Measurements from ENCODE around the gene SDC1. TPM values are rescaled to one million over a fixed set of nuclear protein-coding genes. Genes with fewer than 3 reads are reported as not detected.
"Not testable (repeated sequence)": the region's sequence is repeated elsewhere in the genome, so short reads cannot be mapped to it uniquely, and the experiment has no call there.

Gene SDC1
- total RNA-seq, 1 donor from 2014 or later, result 11.1 TPM

GRCh38 chr2:20195431-20196033 lies 29.4 kb downstream of the SDC1 start:
- no peak overlapping the region for H3K4me3 Mint-ChIP-seq (ENCODE audit: unreplicated experiment)

GRCh38 chr2:20195016-20195411 lies 29.9 kb downstream of the SDC1 start:
- DNase-seq (ENCODE audit: extremely low spot score, unreplicated experiment); H3K4me3 Mint-ChIP-seq (ENCODE audit: unreplicated experiment); H3K27me3 Mint-ChIP-seq (ENCODE audit: unreplicated experiment); H3K36me3 Mint-ChIP-seq (ENCODE audit: unreplicated experiment); H3K9me3 Mint-ChIP-seq (ENCODE audit: unreplicated experiment); H3K27ac Mint-ChIP-seq (ENCODE audit: unreplicated experiment): not testable (repeated sequence)
- H3K4me1 Mint-ChIP-seq (ENCODE audit: unreplicated experiment), result peaks cover 11% of the 10 kb centered on the region

More at GRCh38 chr2:20195431-20196033, 29.4 kb downstream of the SDC1 start:
- TF ChIP-seq CTCF (IDR thresholded peaks at IDR 0.05), result no peak
- Mint-ChIP-seq H3K9me3 (ENCODE audit: unreplicated experiment) (no peaks in the 10 kb centered on the region), H3K27me3 (ENCODE audit: unreplicated experiment) (no peaks in the 10 kb centered on the region), H3K27ac (ENCODE audit: unreplicated experiment) (no peak overlapping the region), H3K4me1 (ENCODE audit: unreplicated experiment) (peaks cover 11% of the 10 kb centered on the region), H3K36me3 (ENCODE audit: unreplicated experiment) (no peaks in the 10 kb centered on the region)
- DNase-seq (ENCODE audit: extremely low spot score, unreplicated experiment), result no peak

- no peaks in the 10 kb centered on the region for H3K27me3 Mint-ChIP-seq (ENCODE audit: unreplicated experiment)
- peaks cover 9% of the 10 kb centered on the region for H3K4me1 Mint-ChIP-seq (ENCODE audit: unreplicated experiment)
- no peak overlapping the region for H3K27ac Mint-ChIP-seq (ENCODE audit: unreplicated experiment)
- H3K36me3 Mint-ChIP-seq (ENCODE audit: unreplicated experiment), result no peaks in the 10 kb centered on the region
- no peaks in the 10 kb centered on the region for H3K9me3 Mint-ChIP-seq (ENCODE audit: unreplicated experiment)
- TF ChIP-seq CTCF (IDR thresholded peaks at IDR 0.05), result no peak
- H3K4me3 Mint-ChIP-seq (ENCODE audit: unreplicated experiment), result no peak overlapping the region
- DNase-seq (ENCODE audit: extremely low spot score, unreplicated experiment), result no peak
These were observed 30.6 kb downstream of the SDC1 start for GRCh38 chr2:20194097-20195015.

GRCh38 chr2:20193185-20193584 lies 31.7 kb downstream of the SDC1 start:
- TF ChIP-seq CTCF (IDR thresholded peaks at IDR 0.05), result no peak
- no peaks in the 10 kb centered on the region for H3K9me3 Mint-ChIP-seq (ENCODE audit: unreplicated experiment)
- H3K36me3 Mint-ChIP-seq (ENCODE audit: unreplicated experiment), result no peaks in the 10 kb centered on the region
- no peak overlapping the region for H3K4me3 Mint-ChIP-seq (ENCODE audit: unreplicated experiment)
- H3K4me1 Mint-ChIP-seq (ENCODE audit: unreplicated experiment), result peaks cover 6% of the 10 kb centered on the region
- no peaks in the 10 kb centered on the region for H3K27me3 Mint-ChIP-seq (ENCODE audit: unreplicated experiment)
- DNase-seq (ENCODE audit: extremely low spot score, unreplicated experiment), result no peak
- H3K27ac Mint-ChIP-seq (ENCODE audit: unreplicated experiment), result no peak overlapping the region

- no peak overlapping the region for H3K4me3 Mint-ChIP-seq (ENCODE audit: unreplicated experiment)
- no peaks in the 10 kb centered on the region for H3K9me3 Mint-ChIP-seq (ENCODE audit: unreplicated experiment)
- TF ChIP-seq CTCF (IDR thresholded peaks at IDR 0.05), result no peak
- no peak for DNase-seq (ENCODE audit: extremely low spot score, unreplicated experiment)
- no peaks in the 10 kb centered on the region for H3K27me3 Mint-ChIP-seq (ENCODE audit: unreplicated experiment)
- no peaks in the 10 kb centered on the region for H3K36me3 Mint-ChIP-seq (ENCODE audit: unreplicated experiment)
- H3K4me1 Mint-ChIP-seq (ENCODE audit: unreplicated experiment), result peaks cover 6% of the 10 kb centered on the region
- H3K27ac Mint-ChIP-seq (ENCODE audit: unreplicated experiment), result no peak overlapping the region
These were observed 32.1 kb downstream of the SDC1 start for GRCh38 chr2:20192781-20193180.
